ENCODE results near the gene LTN1. TPM values are rescaled to one million over a fixed set of nuclear protein-coding genes. Genes with fewer than 3 reads are reported as not detected.

LTN1 gene
- total RNA-seq, 2 donors from 2014 or later = 19.8 to 21.8 TPM

- WGBS, 2 experiments (ENCODE audit: insufficient coverage in 1 of 2, insufficient read length in 1 of 2) = 86 to 92% methylated on average over 1 of the region's 1 CpG
- DNase-seq = no peak
- H3K9ac ChIP-seq (ENCODE audit: extremely low read depth, low read length, poor library complexity, severe bottlenecking) = no peak overlapping the region
- Mint-ChIP-seq H3K4me3 (no peak overlapping the region), H3K9me3 (no peaks in the 10 kb centered on the region), H3K36me3 (ENCODE audit: low read depth) (peaks cover 48% of the 10 kb centered on the region), H3K4me1 (peaks cover 5% of the 10 kb centered on the region), H3K27me3 (ENCODE audit: insufficient read depth) (no peaks in the 10 kb centered on the region), H3K27ac (no peak overlapping the region)
- TF ChIP-seq CTCF (conservative IDR thresholded peaks at IDR 0.05) = no peak
- H3K27me3 ChIP-seq (ENCODE audit: control insufficient read depth, insufficient read depth, low read length, poor library complexity, severe bottlenecking) = no peaks in the 10 kb centered on the region
- H3K9me3 ChIP-seq (ENCODE audit: control insufficient read depth, low read length) = no peaks in the 10 kb centered on the region
- H3K4me3 ChIP-seq (ENCODE audit: low read length) = no peak overlapping the region
- no peak overlapping the region for H3K27ac ChIP-seq (ENCODE audit: low read depth, low read length)
- peaks cover 61% of the 10 kb centered on the region for H3K36me3 ChIP-seq (ENCODE audit: control insufficient read depth, insufficient read depth, low read length)
- no peaks in the 10 kb centered on the region for H3K4me1 ChIP-seq (ENCODE audit: control insufficient read depth, insufficient read depth, low read length)
Observed at GRCh38 chr21:29029524-29029923, 36.8 kb upstream of the LTN1 start.

GRCh38 chr21:29025328-29025713 is 32.6 kb upstream of the LTN1 start:
- 9 to 12% methylated on average over 6 of the region's 6 CpGs for WGBS, 2 experiments (ENCODE audit: insufficient coverage in 1 of 2, insufficient read length in 1 of 2)
- no peak for TF ChIP-seq CTCF (conservative IDR thresholded peaks at IDR 0.05)
- H3K9me3 ChIP-seq (ENCODE audit: control insufficient read depth, low read length) = no peaks in the 10 kb centered on the region
- Mint-ChIP-seq H3K4me3 (peak overlapping the region; percentile 91), H3K27me3 (ENCODE audit: insufficient read depth) (no peaks in the 10 kb centered on the region), H3K4me1 (peaks cover 5% of the 10 kb centered on the region), H3K27ac (peak overlapping the region; percentile 100), H3K36me3 (ENCODE audit: low read depth) (peaks cover 18% of the 10 kb centered on the region), H3K9me3 (peaks cover 5% of the 10 kb centered on the region)
- H3K4me1 ChIP-seq (ENCODE audit: control insufficient read depth, insufficient read depth, low read length) = no peaks in the 10 kb centered on the region
- H3K27ac ChIP-seq (ENCODE audit: low read depth, low read length) = peak overlapping the region; percentile 91
- peak overlapping the region; percentile 89 for H3K4me3 ChIP-seq (ENCODE audit: low read length)
- H3K9ac ChIP-seq (ENCODE audit: extremely low read depth, low read length, poor library complexity, severe bottlenecking) = peak overlapping the region; percentile 83
- peaks cover 1% of the 10 kb centered on the region for H3K27me3 ChIP-seq (ENCODE audit: control insufficient read depth, insufficient read depth, low read length, poor library complexity, severe bottlenecking)
- peaks cover 22% of the 10 kb centered on the region for H3K36me3 ChIP-seq (ENCODE audit: control insufficient read depth, insufficient read depth, low read length)
- DNase-seq = no peak

GRCh38 chr21:29024474-29025327 is 32.0 kb upstream of the LTN1 start, which contains the start of gene USP16:
TSS of gene USP16 (plus strand) at chr21:29024668. CDS start at chr21:29027914, 3,246 bp downstream.
- Histone ChIP-seq H3K4me1 (ENCODE audit: control insufficient read depth, insufficient read depth, low read length) (no peaks in the 10 kb centered on the region), H3K27ac (ENCODE audit: low read depth, low read length) (peak within 1 kb of the TSS; percentile 91), H3K4me3 (ENCODE audit: low read length) (peak within 1 kb of the TSS; percentile 89), H3K36me3 (ENCODE audit: control insufficient read depth, insufficient read depth, low read length) (peaks cover 16% of the 10 kb centered on the region), H3K9ac (ENCODE audit: extremely low read depth, low read length, poor library complexity, severe bottlenecking) (peak within 1 kb of the TSS; percentile 83), H3K9me3 (ENCODE audit: control insufficient read depth, low read length) (no peaks in the 10 kb centered on the region), H3K27me3 (ENCODE audit: control insufficient read depth, insufficient read depth, low read length, poor library complexity, severe bottlenecking) (peaks cover 5% of the 10 kb centered on the region)
- Mint-ChIP-seq H3K9me3 (peaks cover 5% of the 10 kb centered on the region), H3K4me3 (peak within 1 kb of the TSS; percentile 91), H3K27me3 (ENCODE audit: insufficient read depth) (no peaks in the 10 kb centered on the region), H3K27ac (peak within 1 kb of the TSS; percentile 100), H3K36me3 (ENCODE audit: low read depth) (peaks cover 13% of the 10 kb centered on the region), H3K4me1 (peaks cover 5% of the 10 kb centered on the region)
- DNase-seq = peak; percentile 97
- 0 to 1% methylated on average over 25 to 48 of the region's 48 CpGs for WGBS, 2 experiments (ENCODE audit: insufficient coverage in 1 of 2, insufficient read length in 1 of 2)
- no peak for TF ChIP-seq CTCF (conservative IDR thresholded peaks at IDR 0.05)

All from endodermal cell (in vitro differentiated cells).